Fibroblast of lung (primary cell): Measurements from ENCODE around the gene CLSTN2.

Source experiments
- EZH2 ChIP-seq: IDR thresholded peaks from 2 replicates; pipeline ENCODE4 v1.5.1; 2012; ENCODE audit warnings: low read length, control low read depth, mild to moderate bottlenecking; ENCODE audit errors: missing control alignments
- TF ChIP-seq, protein P1 (sequence below), 2 donors: IDR thresholded peaks in 1 of 2; conservative IDR thresholded peaks in 1 of 2; 1 replicate in 1 of 2; 2 replicates in 1 of 2; pipeline ENCODE4 v1.5.1; 2011 to 2012; ENCODE audit warnings: low read length in 2 of 2, control low read depth in 1 of 2, inconsistent platforms in 1 of 2, low read depth in 1 of 2, mild to moderate bottlenecking in 1 of 2

DNA sequence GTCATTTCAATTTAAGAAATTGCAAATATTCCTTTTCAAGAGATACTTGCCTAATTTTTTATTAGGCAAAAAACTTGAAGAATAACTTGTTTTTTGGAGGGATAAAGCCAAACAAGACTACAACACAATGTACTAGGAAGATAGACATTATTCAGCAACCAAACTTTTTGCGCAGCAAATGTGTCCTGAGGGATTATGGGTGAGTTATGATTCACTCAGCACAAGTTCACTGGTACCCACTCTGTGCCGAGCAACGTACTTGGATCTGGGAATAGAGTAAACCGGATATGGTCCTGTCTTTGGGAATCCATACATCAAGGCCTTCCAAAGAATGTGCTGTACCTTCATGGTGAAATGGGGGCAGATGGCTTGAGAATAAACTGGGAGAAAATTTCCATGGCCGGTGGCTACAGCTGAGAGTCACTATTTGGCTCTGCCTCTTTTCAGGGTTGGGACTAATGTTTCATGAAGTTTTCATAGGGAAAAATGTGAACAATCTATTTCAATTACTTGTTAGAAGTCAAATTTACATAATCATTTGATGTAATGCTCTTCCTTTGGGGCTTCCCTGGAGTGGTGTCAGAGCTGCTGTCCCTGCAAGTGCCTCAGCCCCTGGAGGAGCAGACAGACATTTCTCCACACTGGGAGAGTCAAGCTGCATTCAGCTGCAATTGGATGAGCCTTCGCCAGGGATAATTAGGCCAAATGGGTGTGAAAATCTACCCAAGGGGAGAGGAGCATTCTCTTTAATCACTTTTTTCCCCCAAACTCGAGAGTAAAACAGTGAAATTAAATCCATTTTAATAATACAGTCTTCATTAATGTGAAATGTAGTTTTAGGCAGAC lies 315.2 kb downstream of the CLSTN2 start:
- TF ChIP-seq, protein P1, sequence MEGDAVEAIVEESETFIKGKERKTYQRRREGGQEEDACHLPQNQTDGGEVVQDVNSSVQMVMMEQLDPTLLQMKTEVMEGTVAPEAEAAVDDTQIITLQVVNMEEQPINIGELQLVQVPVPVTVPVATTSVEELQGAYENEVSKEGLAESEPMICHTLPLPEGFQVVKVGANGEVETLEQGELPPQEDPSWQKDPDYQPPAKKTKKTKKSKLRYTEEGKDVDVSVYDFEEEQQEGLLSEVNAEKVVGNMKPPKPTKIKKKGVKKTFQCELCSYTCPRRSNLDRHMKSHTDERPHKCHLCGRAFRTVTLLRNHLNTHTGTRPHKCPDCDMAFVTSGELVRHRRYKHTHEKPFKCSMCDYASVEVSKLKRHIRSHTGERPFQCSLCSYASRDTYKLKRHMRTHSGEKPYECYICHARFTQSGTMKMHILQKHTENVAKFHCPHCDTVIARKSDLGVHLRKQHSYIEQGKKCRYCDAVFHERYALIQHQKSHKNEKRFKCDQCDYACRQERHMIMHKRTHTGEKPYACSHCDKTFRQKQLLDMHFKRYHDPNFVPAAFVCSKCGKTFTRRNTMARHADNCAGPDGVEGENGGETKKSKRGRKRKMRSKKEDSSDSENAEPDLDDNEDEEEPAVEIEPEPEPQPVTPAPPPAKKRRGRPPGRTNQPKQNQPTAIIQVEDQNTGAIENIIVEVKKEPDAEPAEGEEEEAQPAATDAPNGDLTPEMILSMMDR (conservative IDR thresholded peaks at IDR 0.05 in 1 of 2, IDR thresholded peaks at IDR 0.05 in 1 of 2; ENCODE audit: low read depth in 1 of 2, low read length in 2 of 2) = no peak
- TF ChIP-seq EZH2 = no peak
